GM19043 (cell line): ENCODE results near the gene ACSS1.

ENCODE experiments used
- ATAC-seq: cut with Tn5 transposase; IDR thresholded peaks from one replicate; pipeline ENCODE4 v1.9.1; 2021; ENCODE audit warnings: low read depth; ENCODE audit not compliant: unreplicated experiment

Gene ACSS1

GRCh38 chr20:24961384-24962181 lies 96.4 kb downstream of the ACSS1 start:
- ATAC-seq = no peak

- ATAC-seq = no peak
These were observed 97.1 kb downstream of the ACSS1 start for GRCh38 chr20:24960861-24961260.

GRCh38 chr20:24960302-24960801 lies 97.6 kb downstream of the ACSS1 start:
- no peak for ATAC-seq

- ATAC-seq = no peak
These were observed 98.2 kb downstream of the ACSS1 start for GRCh38 chr20:24959591-24960301.

GRCh38 chr20:24958506-24959385 lies 99.2 kb downstream of the ACSS1 start:
- no peak for ATAC-seq

GRCh38 chr20:24957326-24958016 lies 100.5 kb downstream of the ACSS1 start:
- no peak for ATAC-seq
